Measurements from ENCODE around the gene PDK2. TPM values are rescaled to one million over a fixed set of nuclear protein-coding genes. Genes with fewer than 3 reads are reported as not detected.

Gene PDK2
- total and polyA plus RNA-seq, 9 of the 15 experiments (the other 6 are each of a cell fraction or from before 2014, with no cell fraction given): 0.03 to 2.5 (median 1.4) TPM

- peaks cover 3% of the 10 kb centered on the region; the same call in 1 of the 2 replicates for H4K20me1 ChIP-seq (replicated peaks; ENCODE audit: control insufficient read depth, insufficient read depth, low read length)
- no peaks in the 10 kb centered on the region for H3K9me3 ChIP-seq (replicated peaks; ENCODE audit: control insufficient read depth, insufficient read depth, low read depth, low read length)
- H3K4me3 ChIP-seq: no peak overlapping the region
- no peak overlapping the region for H3K9ac ChIP-seq (ENCODE audit: insufficient read depth in 1 of 2, low read depth in 2 of 2, low read length in 2 of 2)
- ChIA-PET CTCF (ENCODE audit: low intra/inter-chr PET ratio) (no interaction called here), POLR2A (interaction anchor here (0.6 kb wide), 1 partner anchor 84 kb away, joined by 4 read pairs; no protein-coding TSS in a partner anchor)
- BruUV-seq (replicated peaks): no TSS peak
- H3K27ac ChIP-seq (ENCODE audit: extremely low read depth, low read depth, low read length): no peak overlapping the region
- in situ Hi-C loops (cut with MboI) (no loop called here), intact Hi-C loops (cut with micrococcal nuclease) (no loop called here)
- H3K27me3 ChIP-seq (ENCODE audit: control insufficient read depth in 2 of 2, insufficient read depth in 2 of 2, low read length in 2 of 2): peaks cover 16 to 55% of the 10 kb centered on the region in 2 experiments; a peak in 4 of 5 replicates
- DNase-seq (ENCODE audit: extremely low read depth in 1 of 4, low spot score in 3 of 4) (no peak), ATAC-seq (no peak), FAIRE-seq (no peak)
- no peaks in the 10 kb centered on the region for H3K36me3 ChIP-seq (ENCODE audit: control insufficient read depth, insufficient read depth, low read length)
- H3K9me1 ChIP-seq (ENCODE audit: control insufficient read depth, insufficient read depth, low read length): no peaks in the 10 kb centered on the region
- no peak overlapping the region for H2AFZ ChIP-seq (ENCODE audit: low read depth, low read length)
- no peak overlapping the region for H3K4me2 ChIP-seq (ENCODE audit: insufficient read depth, low read length)
- 26% methylated on average over 9 of the region's 9 CpGs for WGBS (ENCODE audit: insufficient coverage, low coverage, missing lambda C conversion rate)
- no peaks in the 10 kb centered on the region for H3K79me2 ChIP-seq (ENCODE audit: control insufficient read depth, insufficient read depth, low read length)
- H3K4me1 ChIP-seq (replicated peaks in 1 of 2; ENCODE audit: control insufficient read depth in 2 of 2, insufficient read depth in 2 of 2, low read length in 2 of 2): peaks cover 9 to 15% of the 10 kb centered on the region in 2 experiments
- TF ChIP-seq NFRKB (IDR thresholded peaks at IDR 0.05; ENCODE audit: low read depth): no peak
- no peak for TF ChIP-seq TGIF2 (CRISPR knock-in tag; IDR thresholded peaks at IDR 0.05)
- no peak for TF ChIP-seq PHF21A (IDR thresholded peaks at IDR 0.05; ENCODE audit: borderline replicate concordance, low read depth)
- TF ChIP-seq ZNF584 (CRISPR knock-in tag; IDR thresholded peaks at IDR 0.05; ENCODE audit: low read depth): no peak
- no peak for TF ChIP-seq MAFK (IDR thresholded peaks at IDR 0.05; ENCODE audit: low read length)
- TF ChIP-seq ZNF280B (CRISPR knock-in tag; IDR thresholded peaks at IDR 0.05): no peak
- TF ChIP-seq RBFOX2 (IDR thresholded peaks at IDR 0.05; ENCODE audit: low read depth, low read length): no peak
- TF ChIP-seq ARID4B (CRISPR knock-in tag; IDR thresholded peaks at IDR 0.05): no peak
- TF ChIP-seq RERE (CRISPR knock-in tag; IDR thresholded peaks at IDR 0.05; ENCODE audit: borderline replicate concordance): no peak
Measured at GRCh38 chr17:50057521-50057991, 37.6 kb upstream of the PDK2 start.

Measured in K562 (cell line).